Fibroblast of the aortic adventitia (primary cell): ENCODE measurements around the gene STK38. TPM values are rescaled to one million over a fixed set of nuclear protein-coding genes. Genes with fewer than 3 reads are reported as not detected.

Experiments used
- DNase-seq: peaks from one replicate; pipeline ENCODE4 v3.0.0-alpha.2; 2010; ENCODE audit warnings: low read depth
- H3K4me3 ChIP-seq: 2 replicates; pipeline ENCODE4 v1.5.1; 2011; ENCODE audit warnings: low read depth, mild to moderate bottlenecking, control low read depth, low read length, moderate library complexity
- total RNA-seq: library from RNA; depleted of rRNA; stranded (reverse); fragments of >200 nt; gene quantifications from 2 replicates; pipeline ENCODE4 v1.2.3, GENCODE V29; 2012; ENCODE audit warnings: low replicate concordance
- TF ChIP-seq, protein P1 (sequence below): IDR thresholded peaks from 2 replicates; pipeline ENCODE4 v1.5.1; 2011; ENCODE audit warnings: mild to moderate bottlenecking, low read length, control low read depth, inconsistent platforms; ENCODE audit not compliant: insufficient read depth

Gene STK38
- total RNA-seq: 34.3 and 47.7 TPM in 2 replicates

DNA sequence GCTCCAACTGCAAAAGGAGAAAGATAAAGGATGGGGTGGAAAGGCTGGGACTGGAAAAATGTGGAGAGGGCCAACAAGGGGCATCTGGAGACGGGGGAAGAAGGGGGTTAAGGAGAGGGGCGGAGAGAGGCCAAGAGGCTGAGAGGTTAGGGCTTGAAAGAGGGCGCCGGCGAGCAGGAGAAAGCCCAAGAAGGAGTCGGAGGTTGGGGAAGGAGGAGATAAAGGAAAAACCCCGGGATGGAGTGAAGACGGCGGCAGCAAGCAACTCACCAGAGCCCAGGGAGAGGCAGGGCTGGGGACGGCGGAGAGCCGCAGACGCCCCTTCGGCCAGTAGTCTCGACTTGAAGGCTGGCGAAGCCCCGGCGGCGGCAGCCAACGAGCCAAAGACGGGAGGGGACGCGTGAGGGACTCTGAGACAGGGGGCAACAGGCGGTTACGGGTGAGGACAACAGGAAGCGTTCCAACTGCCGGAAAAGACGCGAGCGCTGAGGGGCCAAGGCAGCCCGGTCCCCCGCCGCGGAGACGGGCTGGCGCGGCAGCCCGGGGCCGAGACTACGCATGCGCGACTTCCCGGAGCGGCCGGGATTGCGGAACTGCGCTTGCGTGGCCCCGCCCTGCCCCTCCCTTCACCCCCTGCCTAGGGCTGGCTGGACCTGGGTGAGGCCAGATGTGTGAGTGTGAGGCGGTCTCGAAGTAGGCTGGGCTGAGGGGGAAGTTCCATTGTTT lies at the start of gene STK38:
TSS of gene STK38 (minus strand) at position 560 of the 726 bp plus-strand sequence. CDS start 7,277 bp downstream, outside the sequence.
- DNase-seq: peak; percentile 87
- TF ChIP-seq, protein P1, sequence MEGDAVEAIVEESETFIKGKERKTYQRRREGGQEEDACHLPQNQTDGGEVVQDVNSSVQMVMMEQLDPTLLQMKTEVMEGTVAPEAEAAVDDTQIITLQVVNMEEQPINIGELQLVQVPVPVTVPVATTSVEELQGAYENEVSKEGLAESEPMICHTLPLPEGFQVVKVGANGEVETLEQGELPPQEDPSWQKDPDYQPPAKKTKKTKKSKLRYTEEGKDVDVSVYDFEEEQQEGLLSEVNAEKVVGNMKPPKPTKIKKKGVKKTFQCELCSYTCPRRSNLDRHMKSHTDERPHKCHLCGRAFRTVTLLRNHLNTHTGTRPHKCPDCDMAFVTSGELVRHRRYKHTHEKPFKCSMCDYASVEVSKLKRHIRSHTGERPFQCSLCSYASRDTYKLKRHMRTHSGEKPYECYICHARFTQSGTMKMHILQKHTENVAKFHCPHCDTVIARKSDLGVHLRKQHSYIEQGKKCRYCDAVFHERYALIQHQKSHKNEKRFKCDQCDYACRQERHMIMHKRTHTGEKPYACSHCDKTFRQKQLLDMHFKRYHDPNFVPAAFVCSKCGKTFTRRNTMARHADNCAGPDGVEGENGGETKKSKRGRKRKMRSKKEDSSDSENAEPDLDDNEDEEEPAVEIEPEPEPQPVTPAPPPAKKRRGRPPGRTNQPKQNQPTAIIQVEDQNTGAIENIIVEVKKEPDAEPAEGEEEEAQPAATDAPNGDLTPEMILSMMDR: peak; percentile 10
- H3K4me3 ChIP-seq: peak within 1 kb of the TSS; percentile 97

DNA sequence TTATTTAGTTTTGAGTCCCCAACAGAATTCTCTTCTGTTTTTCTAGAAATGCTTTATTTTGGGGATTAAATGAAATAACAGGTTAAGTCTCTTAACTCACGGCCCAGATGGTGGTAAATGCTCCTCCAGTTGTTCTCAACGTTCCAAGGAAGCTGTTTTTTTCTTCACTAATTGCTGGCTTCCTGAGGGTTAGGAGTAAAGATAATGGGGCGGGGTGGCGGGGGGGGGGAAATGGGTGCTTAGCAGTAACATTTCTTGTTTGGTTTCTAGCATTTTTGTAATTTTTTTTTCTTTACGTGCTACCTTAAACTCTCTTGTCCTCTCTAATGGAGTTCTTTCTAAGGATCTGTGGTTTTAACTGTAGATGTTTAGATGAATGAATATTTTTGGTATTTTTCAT lies 49.1 kb upstream of the STK38 start:
- no peak for DNase-seq
- TF ChIP-seq, protein P1: no peak
- peak overlapping the region; percentile 95 for H3K4me3 ChIP-seq

DNA sequence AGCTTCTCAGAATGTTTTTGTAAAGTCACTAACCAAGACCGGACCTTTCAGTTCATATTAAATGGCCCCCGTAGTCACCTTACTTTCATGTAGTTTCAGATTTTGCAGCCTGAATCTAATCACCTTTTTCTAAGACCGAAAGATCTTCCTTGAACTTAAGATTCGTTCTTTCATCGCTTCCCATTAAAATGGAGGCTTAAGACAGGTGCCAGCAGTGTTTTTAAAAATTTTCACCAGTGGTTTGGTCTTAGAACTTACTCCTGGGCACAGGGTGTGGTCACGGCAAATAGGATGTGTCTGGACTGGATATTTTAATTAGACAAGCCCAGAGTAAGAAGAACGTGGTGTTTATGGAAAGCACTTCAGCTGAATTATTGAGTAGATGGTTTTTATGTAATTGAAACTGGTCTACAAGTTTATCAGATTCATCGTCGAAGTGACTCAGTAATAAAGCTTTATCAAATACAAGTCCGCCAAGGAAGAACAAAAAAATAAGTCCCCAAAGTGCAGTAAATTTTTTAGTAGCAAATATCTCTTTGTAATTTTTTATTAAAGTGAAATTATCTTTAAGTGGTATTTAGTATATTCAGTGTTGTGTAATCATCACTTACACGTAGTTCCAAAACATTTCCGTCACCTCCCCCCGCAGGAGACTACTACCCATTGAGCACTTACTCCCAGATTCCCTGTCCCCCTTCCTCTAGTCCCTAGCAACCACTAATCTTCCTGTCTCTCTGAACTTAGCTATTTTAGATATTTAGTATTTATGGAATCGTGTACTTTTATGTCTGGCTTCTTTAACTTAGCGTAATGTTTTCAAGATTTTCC lies 47.8 kb upstream of the STK38 start:
- peak overlapping the region; percentile 95 for H3K4me3 ChIP-seq
- DNase-seq: peak; percentile 72
- TF ChIP-seq, protein P1: no peak

DNA sequence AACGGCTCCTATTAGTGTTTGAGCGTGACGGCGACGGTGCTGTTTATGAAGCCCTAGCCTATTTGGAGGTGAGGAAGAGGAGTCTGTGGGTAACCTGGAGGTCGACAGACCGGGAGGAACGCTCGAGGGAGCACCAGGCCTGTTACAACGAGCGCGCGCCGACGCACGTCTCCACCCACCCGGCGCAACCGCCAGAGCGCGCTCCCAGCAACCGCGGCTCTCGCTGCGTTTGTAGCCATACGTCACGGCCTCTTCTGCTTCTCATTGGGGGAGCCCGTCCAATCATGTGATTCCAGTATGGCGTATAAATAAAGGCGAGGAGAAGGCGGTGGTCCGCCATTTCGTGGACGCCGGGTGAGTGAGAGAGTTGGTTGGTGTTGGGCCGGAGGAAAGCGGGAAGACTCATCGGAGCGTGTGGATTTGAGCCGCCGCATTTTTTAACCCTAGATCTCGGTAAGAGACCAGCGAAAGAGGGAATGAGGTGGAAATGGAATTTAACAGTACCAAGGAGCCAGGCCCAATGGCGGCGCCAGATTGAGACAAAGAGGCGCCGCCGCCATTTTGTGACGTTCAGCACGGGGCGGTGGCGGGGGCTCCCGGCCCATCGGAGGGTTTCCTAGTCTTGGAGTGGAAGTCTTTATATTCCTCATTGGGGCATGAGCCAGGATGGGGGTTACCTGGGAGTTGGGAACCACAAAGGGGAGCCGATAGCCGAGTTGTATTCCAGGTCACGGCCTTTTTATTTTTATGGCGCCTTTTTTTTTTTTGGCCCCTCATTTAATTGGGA lies 46.9 kb upstream of the STK38 start, which contains the start of gene SRSF3:
TSS of gene SRSF3 (plus strand) at position 334 of the 787 bp plus-strand sequence. CDS start 2,401 bp downstream, outside the sequence.
- TF ChIP-seq, protein P1: peak; percentile 54
- peak within 1 kb of the TSS; percentile 95 for H3K4me3 ChIP-seq
- DNase-seq: peak; percentile 98

DNA sequence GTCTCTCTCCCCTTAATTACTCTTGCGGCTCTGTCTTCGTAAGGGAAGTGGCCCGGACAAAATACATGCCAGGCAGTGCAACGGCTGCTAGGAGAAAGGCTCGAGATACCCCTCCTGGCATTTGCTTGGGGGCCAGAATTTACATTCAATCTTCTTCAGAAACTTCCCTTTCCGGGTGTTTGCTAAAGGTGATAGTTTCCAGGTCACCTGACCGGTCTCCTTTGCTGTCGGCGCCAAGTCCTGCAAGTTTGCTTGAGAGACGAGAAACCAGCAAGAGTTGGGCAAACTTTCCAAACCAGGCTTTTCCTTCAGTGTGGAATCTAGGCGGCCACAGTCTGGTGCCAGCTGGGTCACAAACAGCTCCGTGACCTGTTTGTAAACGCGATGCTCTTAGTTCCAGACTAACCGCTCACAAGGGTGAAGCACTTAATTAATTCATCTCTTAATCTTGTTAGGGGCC lies 46.3 kb upstream of the STK38 start:
- TF ChIP-seq, protein P1: no peak
- peak overlapping the region; percentile 50 for H3K4me3 ChIP-seq
- DNase-seq: no peak

DNA sequence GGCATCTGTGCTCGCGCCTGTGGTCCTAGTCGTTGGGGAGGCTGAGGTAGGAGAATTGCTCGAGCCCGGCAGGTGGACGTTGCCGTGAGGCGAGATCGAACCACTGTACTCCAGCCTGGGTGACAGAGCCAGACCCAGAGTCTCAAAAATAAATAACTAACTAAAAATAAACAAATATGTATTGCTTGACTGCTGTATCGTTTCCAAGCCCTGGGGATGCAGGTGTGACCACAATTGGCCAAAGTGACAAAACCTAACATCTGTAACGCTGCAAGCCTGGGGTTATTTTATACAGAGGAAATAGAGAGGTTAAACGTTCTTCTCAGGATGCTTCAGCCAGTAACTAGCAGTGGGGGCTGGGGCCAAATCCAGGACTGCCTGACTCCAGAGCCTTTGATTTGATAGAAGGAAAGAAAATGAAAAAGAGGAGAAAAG lies 45.0 kb upstream of the STK38 start:
- TF ChIP-seq, protein P1: no peak
- no peak for DNase-seq
- H3K4me3 ChIP-seq: no peak overlapping the region
